ENCODE measurements around the gene IGFBP5. TPM values are rescaled to one million over a fixed set of nuclear protein-coding genes. Genes with fewer than 3 reads are reported as not detected.

The IGFBP5 gene
- total RNA-seq, 1 experiment from 2014 or later = 0.20 TPM

GRCh38 chr2:216737676-216738075 lies 42.3 kb upstream of the IGFBP5 start:
- H3K4me1 Mint-ChIP-seq (ENCODE audit: low read depth, unreplicated experiment) = no peaks in the 10 kb centered on the region
- POLR2A ChIA-PET = no interaction called here
- BruUV-seq (replicated peaks) = no TSS peak
- CTCF ChIA-PET = interaction anchor here (0.6 kb wide), 1 partner anchor 26 kb away, joined by 3 read pairs; no protein-coding TSS in a partner anchor
- no peaks in the 10 kb centered on the region for H3K9me3 ChIP-seq
- H3K27ac Mint-ChIP-seq (ENCODE audit: unreplicated experiment) = no peak overlapping the region
- no peaks in the 10 kb centered on the region for H3K36me3 Mint-ChIP-seq (ENCODE audit: insufficient read depth, unreplicated experiment)
- intact Hi-C loops (cut with micrococcal nuclease; ENCODE audit: unreplicated experiment) = no loop called here
- peaks cover 20% of the 10 kb centered on the region for H3K27me3 Mint-ChIP-seq (ENCODE audit: insufficient read depth, unreplicated experiment)
- no peaks in the 10 kb centered on the region for H3K9me3 Mint-ChIP-seq (ENCODE audit: unreplicated experiment)
- no peaks in the 10 kb centered on the region for H3K27me3 ChIP-seq (replicated peaks; ENCODE audit: control insufficient read depth, insufficient read depth, low read length)
- H3K4me3 Mint-ChIP-seq (ENCODE audit: unreplicated experiment) = no peak overlapping the region
- no peak for TF ChIP-seq CTCF (IDR thresholded peaks at IDR 0.05; ENCODE audit: insufficient read depth in 1 of 2, low read depth in 1 of 2, low read length in 1 of 2, severe bottlenecking in 1 of 2, unreplicated experiment in 1 of 2)
- no peaks in the 10 kb centered on the region for H3K36me3 ChIP-seq (ENCODE audit: control insufficient read depth, insufficient read depth, low read length)
- H3K4me1 ChIP-seq = no peaks in the 10 kb centered on the region
- no peak for DNase-seq
- H3K4me3 ChIP-seq (ENCODE audit: low read depth, low read length) = no peak overlapping the region

DNA sequence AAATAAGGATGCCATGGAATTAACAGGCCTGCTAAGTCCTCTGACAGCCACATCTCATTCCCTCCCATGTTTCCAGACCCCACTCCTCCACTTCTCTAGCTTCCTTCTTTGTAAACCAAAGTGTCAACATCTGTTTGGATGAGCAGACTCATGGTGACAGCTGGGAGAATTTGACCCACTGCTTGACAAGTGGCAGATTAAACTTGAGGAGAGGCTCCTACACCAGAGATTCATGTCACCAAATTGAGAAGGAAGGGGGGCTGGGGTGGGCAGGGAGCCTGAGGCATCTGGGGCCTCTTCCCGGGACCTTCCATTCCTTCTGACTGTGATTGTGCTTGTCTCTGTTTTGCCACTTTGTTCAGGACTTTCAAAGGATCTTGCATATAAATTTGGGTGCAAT lies 41.0 kb upstream of the IGFBP5 start:
- BruUV-seq (replicated peaks) = no TSS peak
- peaks cover 14% of the 10 kb centered on the region for H3K27me3 Mint-ChIP-seq (ENCODE audit: insufficient read depth, unreplicated experiment)
- H3K36me3 ChIP-seq (ENCODE audit: control insufficient read depth, insufficient read depth, low read length) = no peaks in the 10 kb centered on the region
- DNase-seq = no peak
- H3K27ac Mint-ChIP-seq (ENCODE audit: unreplicated experiment) = no peak overlapping the region
- H3K4me1 Mint-ChIP-seq (ENCODE audit: low read depth, unreplicated experiment) = no peaks in the 10 kb centered on the region
- H3K27me3 ChIP-seq (replicated peaks; ENCODE audit: control insufficient read depth, insufficient read depth, low read length) = no peaks in the 10 kb centered on the region
- H3K9me3 ChIP-seq = no peaks in the 10 kb centered on the region
- H3K9me3 Mint-ChIP-seq (ENCODE audit: unreplicated experiment) = no peaks in the 10 kb centered on the region
- H3K4me3 ChIP-seq (ENCODE audit: low read depth, low read length) = no peak overlapping the region
- TF ChIP-seq CTCF (IDR thresholded peaks at IDR 0.05; ENCODE audit: insufficient read depth in 1 of 2, low read depth in 1 of 2, low read length in 1 of 2, severe bottlenecking in 1 of 2, unreplicated experiment in 1 of 2) = no peak
- ChIA-PET CTCF (no interaction called here), POLR2A (no interaction called here)
- H3K4me3 Mint-ChIP-seq (ENCODE audit: unreplicated experiment) = no peak overlapping the region
- intact Hi-C loops (cut with micrococcal nuclease; ENCODE audit: unreplicated experiment) = no loop called here
- no peaks in the 10 kb centered on the region for H3K36me3 Mint-ChIP-seq (ENCODE audit: insufficient read depth, unreplicated experiment)
- no peaks in the 10 kb centered on the region for H3K4me1 ChIP-seq

- Mint-ChIP-seq H3K4me3 (ENCODE audit: unreplicated experiment) (no peak overlapping the region), H3K36me3 (ENCODE audit: insufficient read depth, unreplicated experiment) (no peaks in the 10 kb centered on the region), H3K9me3 (ENCODE audit: unreplicated experiment) (no peaks in the 10 kb centered on the region), H3K27ac (ENCODE audit: unreplicated experiment) (no peak overlapping the region), H3K27me3 (ENCODE audit: insufficient read depth, unreplicated experiment) (peaks cover 17% of the 10 kb centered on the region), H3K4me1 (ENCODE audit: low read depth, unreplicated experiment) (no peaks in the 10 kb centered on the region)
- TF ChIP-seq CTCF (IDR thresholded peaks at IDR 0.05; ENCODE audit: insufficient read depth in 1 of 2, low read depth in 1 of 2, low read length in 1 of 2, severe bottlenecking in 1 of 2, unreplicated experiment in 1 of 2) = no peak
- Histone ChIP-seq H3K4me3 (ENCODE audit: low read depth, low read length) (no peak overlapping the region), H3K27me3 (replicated peaks; ENCODE audit: control insufficient read depth, insufficient read depth, low read length) (no peaks in the 10 kb centered on the region), H3K36me3 (ENCODE audit: control insufficient read depth, insufficient read depth, low read length) (no peaks in the 10 kb centered on the region), H3K4me1 (no peaks in the 10 kb centered on the region), H3K9me3 (no peaks in the 10 kb centered on the region)
- no peak for DNase-seq
- intact Hi-C loops (cut with micrococcal nuclease; ENCODE audit: unreplicated experiment) = no loop called here
- POLR2A ChIA-PET = no interaction called here
- CTCF ChIA-PET = no interaction called here
- no TSS peak for BruUV-seq (replicated peaks)
Observed at GRCh38 chr2:216735668-216736067, 40.3 kb upstream of the IGFBP5 start.
